Measurements from ENCODE around the gene LYST. TPM values are rescaled to one million over a fixed set of nuclear protein-coding genes. Genes with fewer than 3 reads are reported as not detected.

The LYST gene
- total and polyA plus RNA-seq, 2 of the 4 experiments (the other 2 are of a cell fraction) = 2.2 to 7.2 TPM

DNA sequence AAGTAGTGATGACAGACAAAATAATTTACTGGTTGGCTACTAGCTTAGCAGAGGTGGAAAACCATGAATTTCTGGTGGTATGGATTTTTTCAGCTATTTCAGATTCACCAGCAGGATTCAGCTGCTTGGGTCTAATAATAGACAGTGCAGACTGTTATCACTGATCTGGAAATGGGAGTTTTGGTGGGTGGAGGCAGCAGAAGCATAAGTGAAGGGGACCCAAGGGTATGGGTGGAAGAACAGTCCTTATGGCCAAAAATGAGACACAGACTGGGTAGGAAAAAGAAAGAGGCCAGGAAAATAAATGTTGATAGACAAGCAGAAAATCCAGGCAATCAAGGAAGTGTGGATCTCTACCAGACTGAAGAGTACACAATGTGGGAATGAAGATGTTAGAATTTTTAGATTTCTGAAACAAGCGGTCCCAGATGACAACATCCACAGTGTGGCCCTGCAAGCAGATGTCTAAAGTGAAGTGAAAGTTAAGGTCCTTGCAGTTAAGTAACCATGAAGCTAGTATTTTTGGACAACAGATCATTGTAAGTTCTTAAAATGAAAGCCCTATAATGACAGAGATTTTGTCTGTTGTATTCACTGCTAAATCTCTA, 24.7 kb downstream of the LYST start:
- Histone ChIP-seq H3K56ac (ENCODE audit: extremely low read depth, insufficient read depth, low read length) (no peak overlapping the region), H4K91ac (ENCODE audit: insufficient read depth, low read depth, low read length) (no peak overlapping the region), H3K36me3 (ENCODE audit: control insufficient read depth, insufficient read depth, low read length) (no peaks in the 10 kb centered on the region), H4K5ac (ENCODE audit: low read depth, low read length) (no peak overlapping the region), H3K27ac (ENCODE audit: insufficient read depth, low read length) (no peak overlapping the region), H2BK15ac (ENCODE audit: low read depth, low read length) (no peak overlapping the region), H3K9ac (ENCODE audit: low read depth, low read length) (no peak overlapping the region), H2AK5ac (ENCODE audit: low read depth, low read length) (no peak overlapping the region), H3K27me3 (ENCODE audit: control insufficient read depth, insufficient read depth, low read length) (no peaks in the 10 kb centered on the region), H2BK5ac (ENCODE audit: low read depth, low read length, poor library complexity, severe bottlenecking) (no peak overlapping the region), H3K4me1 (ENCODE audit: control insufficient read depth, insufficient read depth, low read length) (no peaks in the 10 kb centered on the region; the same call in 1 of the 2 replicates), H4K8ac (ENCODE audit: low read depth in 2 of 2, low read length in 2 of 2) (no peak overlapping the region), H3K23ac (ENCODE audit: low read depth, low read length) (no peak overlapping the region), H2BK120ac (ENCODE audit: low read depth, low read length) (no peak overlapping the region), H3K4ac (ENCODE audit: low read depth, low read length) (no peak overlapping the region), H2AFZ (replicated peaks; ENCODE audit: low read length, poor library complexity) (no peak overlapping the region), H3K9me3 (ENCODE audit: control insufficient read depth, insufficient read depth, low read length) (no peaks in the 10 kb centered on the region), H4K20me1 (ENCODE audit: insufficient read depth, low read length) (no peaks in the 10 kb centered on the region), H2BK20ac (ENCODE audit: low read depth, low read length) (no peak overlapping the region), H3K9me1 (ENCODE audit: insufficient read depth, low read length) (no peaks in the 10 kb centered on the region), H3K4me2 (ENCODE audit: low read depth, low read length) (no peak overlapping the region), H3K18ac (ENCODE audit: low read depth, low read length) (no peak overlapping the region), H2AK9ac (replicated peaks; ENCODE audit: low read depth, low read length, poor library complexity) (no peak overlapping the region), H3K14ac (replicated peaks; ENCODE audit: low read depth, low read length) (no peak overlapping the region), H3K79me1 (ENCODE audit: low read depth in 1 of 2, low read length in 2 of 2) (peaks cover 5 to 6% of the 10 kb centered on the region in 2 experiments; a peak in 3 of 4 replicates), H3K4me3 (ENCODE audit: insufficient read depth, low read depth, low read length) (no peak overlapping the region)
- ChIA-PET POLR2A (ENCODE audit: unreplicated experiment) (no interaction called here), CTCF (interaction anchor here (0.6 to 2.2 kb wide), 7 partner anchors 10 to 130 kb away, joined by 3 to 14 read pairs (median 5); no protein-coding TSS in a partner anchor)
- no peak for TF ChIP-seq MAZ (IDR thresholded peaks at IDR 0.05; ENCODE audit: borderline replicate concordance, low read depth, low read length)
- TF ChIP-seq, protein P1, sequence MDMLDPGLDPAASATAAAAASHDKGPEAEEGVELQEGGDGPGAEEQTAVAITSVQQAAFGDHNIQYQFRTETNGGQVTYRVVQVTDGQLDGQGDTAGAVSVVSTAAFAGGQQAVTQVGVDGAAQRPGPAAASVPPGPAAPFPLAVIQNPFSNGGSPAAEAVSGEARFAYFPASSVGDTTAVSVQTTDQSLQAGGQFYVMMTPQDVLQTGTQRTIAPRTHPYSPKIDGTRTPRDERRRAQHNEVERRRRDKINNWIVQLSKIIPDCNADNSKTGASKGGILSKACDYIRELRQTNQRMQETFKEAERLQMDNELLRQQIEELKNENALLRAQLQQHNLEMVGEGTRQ (IDR thresholded peaks at IDR 0.05; ENCODE audit: low read depth, low read length) = no peak
- no peak for TF ChIP-seq MXI1 (IDR thresholded peaks at IDR 0.05; ENCODE audit: borderline replicate concordance, low read depth, low read length)
- no peak for TF ChIP-seq BHLHE40 (IDR thresholded peaks at IDR 0.05; ENCODE audit: low read depth, low read length)
- TF ChIP-seq, protein P2, sequence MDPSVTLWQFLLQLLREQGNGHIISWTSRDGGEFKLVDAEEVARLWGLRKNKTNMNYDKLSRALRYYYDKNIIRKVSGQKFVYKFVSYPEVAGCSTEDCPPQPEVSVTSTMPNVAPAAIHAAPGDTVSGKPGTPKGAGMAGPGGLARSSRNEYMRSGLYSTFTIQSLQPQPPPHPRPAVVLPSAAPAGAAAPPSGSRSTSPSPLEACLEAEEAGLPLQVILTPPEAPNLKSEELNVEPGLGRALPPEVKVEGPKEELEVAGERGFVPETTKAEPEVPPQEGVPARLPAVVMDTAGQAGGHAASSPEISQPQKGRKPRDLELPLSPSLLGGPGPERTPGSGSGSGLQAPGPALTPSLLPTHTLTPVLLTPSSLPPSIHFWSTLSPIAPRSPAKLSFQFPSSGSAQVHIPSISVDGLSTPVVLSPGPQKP (IDR thresholded peaks at IDR 0.05; ENCODE audit: borderline replicate concordance, low read depth, low read length) = no peak
- TF ChIP-seq POLR2A (IDR thresholded peaks at IDR 0.05; ENCODE audit: low read depth, low read length) = no peak
- no peak for TF ChIP-seq RFX5 (IDR thresholded peaks at IDR 0.05; ENCODE audit: low read depth, low read length)
- TF ChIP-seq, protein P3, sequence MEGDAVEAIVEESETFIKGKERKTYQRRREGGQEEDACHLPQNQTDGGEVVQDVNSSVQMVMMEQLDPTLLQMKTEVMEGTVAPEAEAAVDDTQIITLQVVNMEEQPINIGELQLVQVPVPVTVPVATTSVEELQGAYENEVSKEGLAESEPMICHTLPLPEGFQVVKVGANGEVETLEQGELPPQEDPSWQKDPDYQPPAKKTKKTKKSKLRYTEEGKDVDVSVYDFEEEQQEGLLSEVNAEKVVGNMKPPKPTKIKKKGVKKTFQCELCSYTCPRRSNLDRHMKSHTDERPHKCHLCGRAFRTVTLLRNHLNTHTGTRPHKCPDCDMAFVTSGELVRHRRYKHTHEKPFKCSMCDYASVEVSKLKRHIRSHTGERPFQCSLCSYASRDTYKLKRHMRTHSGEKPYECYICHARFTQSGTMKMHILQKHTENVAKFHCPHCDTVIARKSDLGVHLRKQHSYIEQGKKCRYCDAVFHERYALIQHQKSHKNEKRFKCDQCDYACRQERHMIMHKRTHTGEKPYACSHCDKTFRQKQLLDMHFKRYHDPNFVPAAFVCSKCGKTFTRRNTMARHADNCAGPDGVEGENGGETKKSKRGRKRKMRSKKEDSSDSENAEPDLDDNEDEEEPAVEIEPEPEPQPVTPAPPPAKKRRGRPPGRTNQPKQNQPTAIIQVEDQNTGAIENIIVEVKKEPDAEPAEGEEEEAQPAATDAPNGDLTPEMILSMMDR (conservative IDR thresholded peaks at IDR 0.05; ENCODE audit: low read depth, low read length) = no peak
- 100% methylated on average over 1 of the region's 1 CpG; no CpG with 5 or more reads in 1 of the 2 experiments for WGBS, 2 experiments (ENCODE audit: extremely low coverage in 2 of 2, insufficient read length in 1 of 2)
- dilution Hi-C loops (cut with HindIII; ENCODE audit: low sequenced_read_pairs, unreplicated experiment) = no loop called here
- intact Hi-C loops (cut with micrococcal nuclease) = loop anchor here (2.0 to 5.0 kb wide), 2 partner anchors 50 to 329 kb away; no protein-coding TSS in a partner anchor
- in situ Hi-C loops (cut with MboI; ENCODE audit: low sequenced_read_pairs) = no loop called here
- BruUV-seq (replicated peaks) = no TSS peak
- no peak for DNase-seq
- ATAC-seq (ENCODE audit: low read depth) = no peak

Data from IMR-90 (cell line).